Hepatocyte (in vitro differentiated cells): ENCODE results near the gene MYO1E. TPM values are rescaled to one million over a fixed set of nuclear protein-coding genes. Genes with fewer than 3 reads are reported as not detected.

Source experiments
- DNase-seq: peaks from one replicate; pipeline ENCODE4 v3.0.0-alpha.2; 2016; ENCODE audit warnings: low spot score
- H2AFZ ChIP-seq: fragments of 200-600 bp; sonication (generic); 2 replicates; pipeline ENCODE4 v1.6.0; 2016; ENCODE audit warnings: antibody characterized with exemption, mild to moderate bottlenecking
- H3K27ac ChIP-seq: fragments of 200-600 bp; sonication (generic); 2 replicates; pipeline ENCODE4 v1.5.1; 2016; ENCODE audit warnings: mild to moderate bottlenecking
- H3K27me3 ChIP-seq: fragments of 200-600 bp; sonication (generic); 2 replicates; pipeline ENCODE4 v1.6.1; 2016
- H3K36me3 ChIP-seq: fragments of 200-600 bp; sonication (generic); replicated peaks from 2 replicates; pipeline ENCODE4 v1.5.1; 2016; ENCODE audit warnings: low read depth; ENCODE audit not compliant: insufficient read depth
- H3K4me1 ChIP-seq: fragments of 200-600 bp; sonication (generic); 2 replicates; pipeline ENCODE4 v1.5.1; 2016; ENCODE audit warnings: mild to moderate bottlenecking, moderate library complexity; ENCODE audit not compliant: insufficient read depth
- H3K4me2 ChIP-seq: fragments of 200-600 bp; sonication (generic); 2 replicates; pipeline ENCODE4 v1.6.0; 2016
- H3K4me3 ChIP-seq: fragments of 200-600 bp; sonication (generic); 2 replicates; pipeline ENCODE4 v1.5.1; 2016; ENCODE audit warnings: mild to moderate bottlenecking
- H3K79me2 ChIP-seq: fragments of 200-600 bp; sonication (generic); 2 replicates; pipeline ENCODE4 v1.6.0; 2017; ENCODE audit warnings: mild to moderate bottlenecking
- H3K9me2 ChIP-seq: fragments of 200-600 bp; sonication (generic); replicated peaks from 2 replicates; pipeline ENCODE4 v1.6.0; 2017; ENCODE audit warnings: mild to moderate bottlenecking; ENCODE audit not compliant: insufficient read depth
- H3K9me3 ChIP-seq: fragments of 200-600 bp; sonication (generic); 2 replicates; pipeline ENCODE4 v1.5.1; 2016; ENCODE audit warnings: low read depth, mild to moderate bottlenecking
- H4K20me1 ChIP-seq: fragments of 200-600 bp; sonication (generic); 2 replicates; pipeline ENCODE4 v1.6.0; 2016; ENCODE audit warnings: mild to moderate bottlenecking; ENCODE audit not compliant: insufficient read depth, poor library complexity, severe bottlenecking
- EZH2 ChIP-seq: fragments of 200-600 bp; sonication (generic); IDR thresholded peaks from 2 replicates; pipeline ENCODE4 v1.6.1; 2016; ENCODE audit warnings: antibody characterized with exemption, mild to moderate bottlenecking, borderline replicate concordance
- EZH2phosphoT487 ChIP-seq: fragments of 200-600 bp; sonication (generic); IDR thresholded peaks from one replicate; pipeline ENCODE4 v1.6.1; 2018; ENCODE audit warnings: antibody characterized with exemption, mild to moderate bottlenecking, low read depth, moderate library complexity; ENCODE audit not compliant: unreplicated experiment, severe bottlenecking
- WGBS: methylation state at CpG from one replicate; pipeline ENCODE4 v1.1.6; 2016; ENCODE audit warnings: low lambda C conversion rate; ENCODE audit errors: missing lambda C conversion rate; 5-methylcytosine and 5-hydroxymethylcytosine counted together
- polyA plus RNA-seq: library from polyadenylated mRNA; unstranded; fragments of >200 nt; fragmentation: Nextera tagmentation; extraction: Ambion mirVana; gene quantifications from 2 replicates; pipeline ENCODE4 v1.2.1, GENCODE V29; 2016
- total RNA-seq: library from RNA; depleted of rRNA; stranded (reverse); fragments of >200 nt; gene quantifications from 2 replicates; pipeline ENCODE4 v1.2.3, GENCODE V29; 2014
- TF ChIP-seq, protein P1 (sequence below): fragments of 200-600 bp; sonication (generic); IDR thresholded peaks from 2 replicates; pipeline ENCODE4 v1.5.1; 2016; ENCODE audit warnings: antibody characterized with exemption, mild to moderate bottlenecking; ENCODE audit not compliant: poor library complexity

MYO1E gene
- total and polyA plus RNA-seq, 2 experiments from 2014 or later, result 107 to 111 TPM

DNA sequence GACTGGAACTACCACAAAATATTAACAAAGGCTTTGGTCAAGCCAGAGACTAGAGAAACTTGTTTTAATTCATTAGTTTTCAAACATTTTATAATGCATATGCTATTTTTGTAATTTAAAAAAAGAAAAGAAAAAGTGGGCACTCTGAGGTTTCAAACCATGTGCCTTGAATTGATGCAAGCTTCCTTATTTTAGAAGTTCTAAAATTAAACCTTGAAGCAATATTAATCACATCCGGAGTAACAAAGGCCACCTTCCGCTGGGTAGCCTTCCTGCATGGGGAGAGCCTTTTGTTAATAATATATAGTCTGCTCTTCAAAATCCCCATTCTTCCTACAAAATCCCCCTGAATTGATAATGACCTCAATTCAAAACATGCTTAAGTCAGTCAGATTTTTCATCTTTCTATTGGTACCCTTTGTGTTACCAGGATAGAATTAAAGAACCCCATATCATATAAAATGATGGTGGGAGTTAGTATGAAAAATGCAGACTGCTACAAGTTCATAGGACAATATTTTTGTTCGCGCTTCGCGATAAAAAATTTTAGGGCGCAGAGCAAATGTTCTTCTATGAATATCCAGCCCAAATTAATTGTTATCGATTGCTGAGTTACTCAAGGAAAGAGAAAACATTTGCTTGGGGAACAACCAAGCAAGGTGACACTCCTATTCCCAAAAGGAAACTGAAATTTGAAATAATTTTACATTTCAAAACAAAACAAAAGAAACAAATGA, 135.4 kb downstream of the MYO1E start:
- WGBS, result 96% methylated on average over 8 of the region's 8 CpGs
- Histone ChIP-seq H4K20me1 (no peaks in the 10 kb centered on the region), H3K9me3 (no peaks in the 10 kb centered on the region), H2AFZ (no peak overlapping the region), H3K4me1 (no peaks in the 10 kb centered on the region), H3K27ac (peak overlapping the region; percentile 37), H3K36me3 (no peaks in the 10 kb centered on the region), H3K9me2 (no peaks in the 10 kb centered on the region), H3K4me2 (no peak overlapping the region), H3K79me2 (no peaks in the 10 kb centered on the region), H3K27me3 (no peaks in the 10 kb centered on the region), H3K4me3 (no peak overlapping the region)
- TF ChIP-seq, protein P1, sequence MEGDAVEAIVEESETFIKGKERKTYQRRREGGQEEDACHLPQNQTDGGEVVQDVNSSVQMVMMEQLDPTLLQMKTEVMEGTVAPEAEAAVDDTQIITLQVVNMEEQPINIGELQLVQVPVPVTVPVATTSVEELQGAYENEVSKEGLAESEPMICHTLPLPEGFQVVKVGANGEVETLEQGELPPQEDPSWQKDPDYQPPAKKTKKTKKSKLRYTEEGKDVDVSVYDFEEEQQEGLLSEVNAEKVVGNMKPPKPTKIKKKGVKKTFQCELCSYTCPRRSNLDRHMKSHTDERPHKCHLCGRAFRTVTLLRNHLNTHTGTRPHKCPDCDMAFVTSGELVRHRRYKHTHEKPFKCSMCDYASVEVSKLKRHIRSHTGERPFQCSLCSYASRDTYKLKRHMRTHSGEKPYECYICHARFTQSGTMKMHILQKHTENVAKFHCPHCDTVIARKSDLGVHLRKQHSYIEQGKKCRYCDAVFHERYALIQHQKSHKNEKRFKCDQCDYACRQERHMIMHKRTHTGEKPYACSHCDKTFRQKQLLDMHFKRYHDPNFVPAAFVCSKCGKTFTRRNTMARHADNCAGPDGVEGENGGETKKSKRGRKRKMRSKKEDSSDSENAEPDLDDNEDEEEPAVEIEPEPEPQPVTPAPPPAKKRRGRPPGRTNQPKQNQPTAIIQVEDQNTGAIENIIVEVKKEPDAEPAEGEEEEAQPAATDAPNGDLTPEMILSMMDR, result no peak
- TF ChIP-seq EZH2phosphoT487 (no peak), EZH2 (no peak)
- no peak for DNase-seq

DNA sequence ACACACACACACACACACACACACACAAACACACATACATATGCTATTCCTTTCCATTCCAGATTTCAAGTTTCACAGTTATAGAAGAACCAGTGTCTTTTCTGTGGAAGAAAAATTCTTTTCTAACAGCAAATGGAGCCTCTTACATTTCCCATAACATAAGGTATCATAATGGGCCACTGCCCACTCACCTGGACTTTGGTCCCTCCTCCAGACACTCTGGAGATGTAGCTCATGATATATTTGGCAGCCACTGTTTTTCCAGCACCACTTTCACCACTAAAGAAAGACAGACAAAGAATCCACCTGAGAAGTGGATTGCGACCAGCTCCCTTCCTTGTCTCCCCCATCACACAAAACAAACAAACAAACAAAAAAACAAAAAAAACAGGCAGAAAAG, 136.3 kb downstream of the MYO1E start:
- 88% methylated on average over 1 of the region's 1 CpG for WGBS

DNA sequence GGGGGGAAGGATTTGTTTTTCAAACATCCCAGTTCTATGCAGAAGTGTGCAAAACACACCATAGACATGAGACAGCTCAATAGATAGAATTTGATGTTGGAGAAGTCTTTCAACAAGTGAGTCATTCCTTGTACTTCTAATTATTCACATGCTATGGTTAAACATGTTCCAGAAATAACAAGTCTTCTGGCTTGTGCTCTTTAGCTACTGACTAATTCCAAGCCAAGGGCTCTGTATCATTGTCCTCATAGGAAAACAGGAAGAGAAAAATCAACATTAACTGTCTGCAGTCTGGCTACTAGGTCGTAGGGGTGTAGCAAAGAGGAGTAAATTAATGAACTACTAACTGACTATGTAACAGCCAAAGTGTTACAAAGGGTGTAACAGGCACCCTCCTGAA, 140.2 kb downstream of the MYO1E start:
- TF ChIP-seq EZH2phosphoT487 (no peak), EZH2 (no peak)
- TF ChIP-seq, protein P1, result no peak
- no peak overlapping the region for H3K4me2 ChIP-seq
- no peaks in the 10 kb centered on the region for H3K4me1 ChIP-seq
- H3K27me3 ChIP-seq, result no peaks in the 10 kb centered on the region
- no peak overlapping the region for H3K4me3 ChIP-seq
- H3K27ac ChIP-seq, result no peak overlapping the region
- no peaks in the 10 kb centered on the region for H4K20me1 ChIP-seq
- no peak overlapping the region for H2AFZ ChIP-seq
- no peak for DNase-seq
- no peaks in the 10 kb centered on the region for H3K79me2 ChIP-seq
- no peaks in the 10 kb centered on the region for H3K9me3 ChIP-seq
- WGBS, result 68% methylated on average over 1 of the region's 1 CpG
- no peaks in the 10 kb centered on the region for H3K9me2 ChIP-seq
- no peaks in the 10 kb centered on the region for H3K36me3 ChIP-seq

More for the DNA sequence above, 136.3 kb downstream of the MYO1E start:
- H3K27me3 ChIP-seq, result no peaks in the 10 kb centered on the region
- peak; percentile 27 for DNase-seq
- no peak overlapping the region for H3K4me3 ChIP-seq
- TF ChIP-seq EZH2 (no peak), EZH2phosphoT487 (no peak)
- TF ChIP-seq, protein P1, result no peak
- H4K20me1 ChIP-seq, result no peaks in the 10 kb centered on the region
- no peak overlapping the region for H3K4me2 ChIP-seq
- H3K9me2 ChIP-seq, result no peaks in the 10 kb centered on the region
- H3K4me1 ChIP-seq, result no peaks in the 10 kb centered on the region
- no peak overlapping the region for H2AFZ ChIP-seq
- no peaks in the 10 kb centered on the region for H3K79me2 ChIP-seq
- H3K27ac ChIP-seq, result peak overlapping the region; percentile 37
- H3K36me3 ChIP-seq, result no peaks in the 10 kb centered on the region
- H3K9me3 ChIP-seq, result no peaks in the 10 kb centered on the region
